ENCODE results near the gene DENND10.
"Not testable (repeated sequence)": the region's sequence is repeated elsewhere in the genome, so short reads cannot be mapped to it uniquely, and the experiment has no call there.

DENND10 gene

GRCh38 chr10:119101366-119102098 is 2.4 kb upstream of the DENND10 start:
- DNase-seq (ENCODE audit: low spot score) = no peak
- Histone ChIP-seq H3K4me3 (no peak overlapping the region), H3K27ac (no peak overlapping the region)
- no peak for TF ChIP-seq CTCF (IDR thresholded peaks at IDR 0.05)

- no peak for DNase-seq (ENCODE audit: low spot score)
- peak overlapping the region; percentile 30 to 86 for H3K27ac ChIP-seq
- peak overlapping the region; percentile 99 for H3K4me3 ChIP-seq
- TF ChIP-seq CTCF (IDR thresholded peaks at IDR 0.05) = no peak
These were observed 541 bp upstream of the DENND10 start for GRCh38 chr10:119103241-119103902.

GRCh38 chr10:119104654-119105015 is 722 bp downstream of the DENND10 start:
- H3K4me3 ChIP-seq = peak overlapping the region; percentile 99
- peak; percentile 73 for DNase-seq (ENCODE audit: low spot score)
- peak overlapping the region in 1 of 2 donors; percentile 86 for H3K27ac ChIP-seq
- no peak for TF ChIP-seq CTCF (IDR thresholded peaks at IDR 0.05)

- H3K27ac ChIP-seq = no peak overlapping the region
- no peak for DNase-seq (ENCODE audit: low spot score)
- H3K4me3 ChIP-seq = peak overlapping the region; percentile 99
- no peak for TF ChIP-seq CTCF (IDR thresholded peaks at IDR 0.05)
These were observed 1.2 kb downstream of the DENND10 start for GRCh38 chr10:119105155-119105554.

GRCh38 chr10:119105899-119106298 is 2.0 kb downstream of the DENND10 start:
- DNase-seq (ENCODE audit: low spot score); H3K27ac ChIP-seq; H3K4me3 ChIP-seq: not testable (repeated sequence)

- H3K27ac ChIP-seq; H3K4me3 ChIP-seq; DNase-seq (ENCODE audit: low spot score): not testable (repeated sequence)
These were observed 3.2 kb downstream of the DENND10 start for GRCh38 chr10:119107106-119107505.

- not testable (repeated sequence) for DNase-seq (ENCODE audit: low spot score); H3K27ac ChIP-seq; H3K4me3 ChIP-seq
These were observed 3.9 kb downstream of the DENND10 start for GRCh38 chr10:119107771-119108170.

- TF ChIP-seq CTCF (IDR thresholded peaks at IDR 0.05) = no peak
- no peak for DNase-seq (ENCODE audit: low spot score)
- no peak overlapping the region for H3K27ac ChIP-seq
- H3K4me3 ChIP-seq = no peak overlapping the region
These were observed 8.1 kb downstream of the DENND10 start for GRCh38 chr10:119112056-119112455.

Data from coronary artery (tissue), 2 donors.